NCI-H446 treated with DMSO at 0.1 percent for 48 hours (cell line): ENCODE measurements around the gene SLC2A13.
"Not testable (repeated sequence)": the region's sequence is repeated elsewhere in the genome, so short reads cannot be mapped to it uniquely, and the experiment has no call there.

Experiments used
- DNase-seq: peaks from one replicate; lab custom pipeline; 2025; lab: John Stamatoyannopoulos, UW

Gene SLC2A13

GRCh38 chr12:40104461-40105264 is 1.2 kb downstream of the SLC2A13 start:
- DNase-seq = no peak

- DNase-seq = no peak
Measured at GRCh38 chr12:40103043-40103442, 2.8 kb downstream of the SLC2A13 start.

- DNase-seq = no peak
Measured at GRCh38 chr12:40101747-40102146, 4.1 kb downstream of the SLC2A13 start.

- no peak for DNase-seq
Measured at GRCh38 chr12:40099423-40099853, 6.4 kb downstream of the SLC2A13 start.

- DNase-seq = no peak
Measured at GRCh38 chr12:40098406-40099145, 7.3 kb downstream of the SLC2A13 start.

- no peak for DNase-seq
Measured at GRCh38 chr12:40093512-40093911, 12.4 kb downstream of the SLC2A13 start.

GRCh38 chr12:40086471-40086870 is 19.4 kb downstream of the SLC2A13 start:
- no peak for DNase-seq

GRCh38 chr12:40078266-40078665 is 27.6 kb downstream of the SLC2A13 start:
- no peak for DNase-seq

GRCh38 chr12:40075458-40075857 is 30.4 kb downstream of the SLC2A13 start:
- no peak for DNase-seq

- DNase-seq = no peak
Measured at GRCh38 chr12:40068416-40068815, 37.5 kb downstream of the SLC2A13 start.

- no peak for DNase-seq
Measured at GRCh38 chr12:40065636-40066035, 40.2 kb downstream of the SLC2A13 start.

GRCh38 chr12:40063414-40063813 is 42.5 kb downstream of the SLC2A13 start:
- DNase-seq = peak; percentile 92

GRCh38 chr12:40058721-40059190 is 47.1 kb downstream of the SLC2A13 start:
- peak; percentile 79 for DNase-seq

- DNase-seq = no peak
Measured at GRCh38 chr12:40056373-40056772, 49.5 kb downstream of the SLC2A13 start.

GRCh38 chr12:40055776-40056175 is 50.1 kb downstream of the SLC2A13 start:
- no peak for DNase-seq

GRCh38 chr12:40055228-40055579 is 50.7 kb downstream of the SLC2A13 start:
- no peak for DNase-seq

GRCh38 chr12:40054555-40055227 is 51.2 kb downstream of the SLC2A13 start:
- DNase-seq = peak; percentile 76

- no peak for DNase-seq
Measured at GRCh38 chr12:40049268-40049667, 56.6 kb downstream of the SLC2A13 start.

- not testable (repeated sequence) for DNase-seq
Measured at GRCh38 chr12:40047002-40047401, 58.9 kb downstream of the SLC2A13 start.

GRCh38 chr12:40045656-40046055 is 60.2 kb downstream of the SLC2A13 start:
- DNase-seq = no peak

GRCh38 chr12:40044396-40044795 is 61.5 kb downstream of the SLC2A13 start:
- DNase-seq = no peak

GRCh38 chr12:40039598-40039997 is 66.3 kb downstream of the SLC2A13 start:
- DNase-seq = no peak

GRCh38 chr12:40038619-40039018 is 67.3 kb downstream of the SLC2A13 start:
- no peak for DNase-seq
